Measurements from ENCODE around the gene CAST.
"Not testable (repeated sequence)": the region's sequence is repeated elsewhere in the genome, so short reads cannot be mapped to it uniquely, and the experiment has no call there.

Gene CAST

DNA sequence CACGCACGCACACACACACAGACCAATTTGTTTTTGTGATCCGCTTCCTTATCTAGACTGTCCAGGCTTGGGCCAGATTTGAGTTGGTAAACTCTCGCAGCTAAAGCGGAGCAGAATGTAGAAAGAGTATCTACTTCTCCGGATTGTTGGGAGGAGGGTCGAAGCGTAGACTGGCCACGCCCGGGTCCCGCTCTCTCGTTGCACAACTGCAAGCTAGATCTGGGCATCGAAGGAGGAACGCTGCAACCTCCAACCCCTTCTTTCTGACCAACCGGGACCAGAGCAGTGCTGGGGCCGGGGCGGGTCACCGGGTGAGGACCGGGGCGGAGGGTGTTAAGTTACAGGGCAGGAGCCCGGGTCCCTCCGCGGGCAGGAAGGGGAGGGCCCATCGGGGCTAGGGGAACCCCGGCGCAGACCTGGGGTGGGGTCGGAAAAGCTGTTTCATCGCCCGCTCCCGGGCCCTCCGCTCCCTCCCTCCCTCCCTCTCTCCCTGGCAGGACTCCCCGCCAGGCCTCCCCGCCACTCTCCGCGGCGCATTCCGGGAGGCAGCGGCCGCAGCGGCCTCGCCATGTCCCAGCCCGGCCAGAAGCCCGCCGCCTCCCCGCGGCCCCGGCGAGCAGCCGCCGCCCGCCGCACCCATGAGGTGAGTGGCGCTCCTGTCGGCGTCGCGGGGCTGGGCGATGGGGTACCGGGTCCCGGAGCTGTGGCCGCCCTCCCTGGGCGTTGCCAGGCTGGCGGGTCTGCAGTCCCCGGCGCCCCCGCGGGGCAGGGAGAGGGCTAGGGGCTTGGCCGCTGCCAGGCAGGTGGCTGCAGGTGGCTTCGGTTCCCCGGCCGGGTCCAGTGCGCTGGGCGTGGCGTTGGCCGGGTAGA lies at the start of gene CAST:
TSS of gene CAST (plus strand) at position 522 of the 870 bp plus-strand sequence. CDS start at position 569, 47 bp downstream.
- peak; percentile 34 for DNase-seq

- peak; percentile 71 for DNase-seq
Measured at GRCh38 chr5:96614110-96614691, 48.0 kb upstream of the CAST start.

DNA sequence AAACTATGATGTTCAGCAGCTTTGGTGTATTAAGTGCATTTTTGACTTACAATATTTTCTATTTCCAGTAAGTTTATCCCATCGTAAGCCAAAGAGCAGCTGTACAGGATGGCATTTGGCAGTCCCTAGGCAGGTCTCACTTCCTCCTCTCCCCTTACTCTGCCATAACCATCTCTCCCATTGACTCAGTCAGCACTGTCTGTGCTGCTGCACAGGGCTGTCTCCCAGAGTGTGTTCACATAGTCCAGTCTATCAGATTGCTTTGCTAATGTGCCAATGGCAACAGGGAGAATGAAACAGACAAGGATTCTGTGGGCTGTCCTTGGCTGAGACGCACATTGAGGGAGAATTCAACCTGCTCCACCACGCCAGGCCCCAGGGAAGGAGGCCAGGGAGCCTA lies 47.0 kb upstream of the CAST start:
- DNase-seq = no peak

DNA sequence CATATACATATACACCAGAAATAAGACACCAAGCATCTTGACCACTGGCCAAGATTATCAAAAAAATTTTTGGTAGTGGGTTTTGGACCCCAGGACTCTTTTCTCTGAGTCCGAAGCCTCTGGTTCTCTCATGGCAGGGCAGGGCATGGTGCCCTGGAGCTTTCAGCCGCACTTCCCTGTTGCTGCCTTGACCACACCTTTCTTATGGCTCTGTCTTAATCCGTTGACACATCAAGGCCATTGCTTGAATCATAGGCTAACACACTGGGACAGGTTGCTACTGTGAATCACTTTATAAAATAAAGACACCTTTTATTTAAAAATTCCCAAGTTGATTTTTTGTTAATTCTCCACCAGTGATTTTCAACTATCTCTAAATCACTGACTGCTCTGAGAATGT lies 45.4 kb upstream of the CAST start:
- no peak for DNase-seq

DNA sequence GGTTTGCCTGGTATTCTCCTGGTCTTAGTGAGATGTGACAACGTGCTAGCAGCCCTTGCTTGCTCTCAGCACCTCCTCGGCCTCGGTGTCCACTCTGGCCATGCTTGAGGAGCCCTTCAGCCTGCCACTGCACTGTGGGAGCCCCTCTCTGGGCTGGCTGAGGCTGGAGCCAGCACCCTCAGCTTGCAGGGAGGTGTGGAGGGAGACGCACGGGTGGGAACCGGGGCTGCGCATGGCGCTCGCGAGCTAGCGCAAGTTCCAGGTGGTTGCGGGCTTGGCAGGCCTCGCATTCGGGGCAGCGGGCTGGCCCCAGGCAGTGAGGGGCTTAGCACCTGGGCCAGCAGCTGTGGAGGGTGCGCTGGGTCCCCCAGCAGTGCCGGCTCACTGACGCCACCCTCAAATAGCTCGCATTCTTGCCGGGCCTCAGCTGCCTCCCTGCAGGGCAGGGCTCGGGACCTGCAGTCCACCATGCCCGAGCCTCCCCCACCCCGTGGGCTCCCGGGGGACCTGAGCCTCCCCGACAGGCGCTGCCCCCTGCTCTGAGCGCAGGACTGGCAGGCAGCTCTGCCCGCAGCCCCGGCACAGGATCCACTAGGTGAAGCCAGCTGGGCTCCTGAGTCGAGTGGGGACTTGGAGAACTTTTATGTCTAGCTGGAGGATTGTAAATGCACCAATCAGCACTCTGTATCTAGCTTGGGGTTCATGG lies 43.7 kb upstream of the CAST start:
- DNase-seq = not testable (repeated sequence)

DNA sequence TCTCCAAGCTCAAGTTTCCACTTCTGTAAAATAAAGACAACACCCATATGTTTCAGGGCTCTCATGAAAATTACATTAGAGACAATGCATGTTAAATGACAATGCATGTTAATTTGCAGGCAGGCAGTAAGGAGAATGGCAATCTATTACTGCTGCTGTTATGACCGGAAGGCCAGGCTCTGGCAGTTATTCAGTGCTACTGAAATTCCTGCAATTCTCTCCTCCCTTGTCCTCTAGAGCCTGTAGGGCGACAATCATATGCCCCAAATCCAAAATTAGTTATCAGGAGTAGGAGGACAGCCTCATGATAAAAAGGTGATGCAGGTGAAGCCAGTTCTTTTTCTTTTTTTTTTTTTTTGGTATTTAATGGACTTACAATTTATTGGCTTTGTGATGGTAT lies 42.2 kb upstream of the CAST start:
- DNase-seq = no peak

DNA sequence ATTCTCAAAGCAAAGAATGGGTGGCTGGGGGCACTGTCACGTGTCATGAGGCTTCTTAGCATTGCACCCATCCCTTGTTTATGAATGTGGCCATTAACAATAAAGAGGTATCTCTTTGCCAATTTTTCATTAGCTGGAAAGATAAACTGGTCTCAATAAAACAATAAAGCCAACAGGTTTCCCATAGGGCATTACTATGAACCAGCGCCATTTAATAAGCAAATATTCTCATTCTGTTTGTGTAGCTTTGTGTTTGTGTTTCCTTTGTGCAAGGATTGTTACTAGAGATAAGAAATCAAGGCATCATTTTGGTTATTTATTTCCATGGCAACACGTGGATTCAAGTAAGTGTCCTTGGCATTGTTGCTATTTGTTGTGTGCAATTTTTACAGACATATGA lies 37.6 kb upstream of the CAST start:
- DNase-seq = peak; percentile 20

GRCh38 chr5:96625365-96625764 lies 36.8 kb upstream of the CAST start:
- DNase-seq = no peak

DNA sequence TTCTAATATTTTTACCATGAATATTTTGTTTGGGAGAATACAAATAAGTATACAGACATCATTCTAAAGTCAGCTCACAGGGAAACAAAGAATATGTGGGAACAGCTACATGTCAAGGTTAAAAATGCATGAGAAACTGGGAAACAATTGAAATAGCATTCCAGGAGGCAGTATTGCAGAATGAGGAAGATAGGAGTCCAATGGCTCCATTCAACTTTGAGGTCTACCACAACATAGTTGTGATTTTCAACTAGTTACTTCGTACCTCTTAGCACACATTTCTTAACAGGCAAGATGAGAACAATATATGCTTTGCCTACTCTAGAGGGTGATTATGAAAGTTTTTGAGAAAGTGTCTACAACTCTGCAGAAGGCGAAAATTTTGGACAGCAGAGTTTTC lies 35.2 kb upstream of the CAST start:
- no peak for DNase-seq

GRCh38 chr5:96627792-96628398 lies 34.3 kb upstream of the CAST start:
- no peak for DNase-seq

- DNase-seq = no peak
Measured at GRCh38 chr5:96628406-96628805, 33.8 kb upstream of the CAST start.

GRCh38 chr5:96629774-96630173 lies 32.4 kb upstream of the CAST start:
- peak; percentile 37 for DNase-seq

DNA sequence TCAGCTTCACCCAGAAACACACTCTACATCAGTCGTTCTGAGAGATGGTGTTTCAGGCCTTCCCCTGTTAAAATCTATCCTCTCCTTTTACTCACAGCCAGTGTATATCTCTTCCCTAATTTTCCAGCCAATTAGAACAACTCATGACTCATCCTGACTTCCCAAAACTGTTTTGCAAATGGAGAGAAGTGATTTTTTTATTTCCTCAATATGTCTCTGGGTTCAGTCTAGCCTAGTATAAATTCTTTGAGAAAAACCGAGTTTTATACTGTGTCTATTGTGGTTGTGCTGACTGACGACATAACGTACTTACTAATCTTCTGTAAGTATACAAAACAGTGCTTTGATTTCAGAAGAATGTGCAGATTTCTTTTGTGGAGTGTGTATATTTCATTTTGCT lies 28.4 kb upstream of the CAST start:
- no peak for DNase-seq

GRCh38 chr5:96634881-96635280 lies 27.3 kb upstream of the CAST start:
- no peak for DNase-seq

- DNase-seq = no peak
Measured at GRCh38 chr5:96636046-96636445, 26.1 kb upstream of the CAST start.

DNA sequence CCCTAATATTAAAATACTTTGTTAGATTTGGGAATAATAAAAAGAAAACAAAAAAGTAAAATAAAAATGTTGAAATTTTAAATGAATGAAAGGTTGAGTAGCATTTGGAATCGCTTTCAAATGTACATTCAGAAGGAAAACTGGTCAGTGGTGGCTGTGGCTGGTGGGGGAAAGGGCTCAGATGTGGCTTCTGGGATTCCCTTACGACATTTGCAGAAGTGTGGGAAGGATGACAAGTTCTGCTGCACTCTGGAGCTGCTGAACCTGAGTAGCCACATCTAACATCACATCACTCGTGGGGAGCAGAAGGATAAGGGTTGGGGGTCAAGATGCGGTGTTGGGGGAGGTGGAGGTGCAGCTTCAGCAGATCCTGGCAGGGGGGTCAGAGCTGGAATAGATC lies 25.6 kb upstream of the CAST start:
- DNase-seq = no peak

- DNase-seq = no peak
Measured at GRCh38 chr5:96637196-96637595, 25.0 kb upstream of the CAST start.

GRCh38 chr5:96638561-96638960 lies 23.6 kb upstream of the CAST start:
- DNase-seq = no peak

DNA sequence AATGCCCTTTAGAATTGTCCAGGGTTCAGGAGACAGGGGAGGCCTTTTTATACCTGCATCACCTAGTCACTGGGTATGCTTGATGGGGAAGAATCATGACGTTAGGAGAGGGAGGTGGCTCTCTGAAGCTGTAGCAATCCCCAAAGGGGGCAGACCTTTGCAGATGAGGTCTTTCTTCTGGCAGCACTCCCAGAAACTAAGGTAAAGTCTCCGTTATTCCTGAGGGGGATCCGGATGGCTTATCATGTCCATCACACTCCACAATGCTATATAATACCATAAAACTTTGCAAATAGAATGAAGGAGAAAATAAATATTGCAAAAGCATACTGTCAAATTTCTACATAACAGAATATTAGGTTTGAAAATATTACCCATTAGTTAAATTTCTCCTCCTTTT lies 21.5 kb upstream of the CAST start:
- no peak for DNase-seq

DNA sequence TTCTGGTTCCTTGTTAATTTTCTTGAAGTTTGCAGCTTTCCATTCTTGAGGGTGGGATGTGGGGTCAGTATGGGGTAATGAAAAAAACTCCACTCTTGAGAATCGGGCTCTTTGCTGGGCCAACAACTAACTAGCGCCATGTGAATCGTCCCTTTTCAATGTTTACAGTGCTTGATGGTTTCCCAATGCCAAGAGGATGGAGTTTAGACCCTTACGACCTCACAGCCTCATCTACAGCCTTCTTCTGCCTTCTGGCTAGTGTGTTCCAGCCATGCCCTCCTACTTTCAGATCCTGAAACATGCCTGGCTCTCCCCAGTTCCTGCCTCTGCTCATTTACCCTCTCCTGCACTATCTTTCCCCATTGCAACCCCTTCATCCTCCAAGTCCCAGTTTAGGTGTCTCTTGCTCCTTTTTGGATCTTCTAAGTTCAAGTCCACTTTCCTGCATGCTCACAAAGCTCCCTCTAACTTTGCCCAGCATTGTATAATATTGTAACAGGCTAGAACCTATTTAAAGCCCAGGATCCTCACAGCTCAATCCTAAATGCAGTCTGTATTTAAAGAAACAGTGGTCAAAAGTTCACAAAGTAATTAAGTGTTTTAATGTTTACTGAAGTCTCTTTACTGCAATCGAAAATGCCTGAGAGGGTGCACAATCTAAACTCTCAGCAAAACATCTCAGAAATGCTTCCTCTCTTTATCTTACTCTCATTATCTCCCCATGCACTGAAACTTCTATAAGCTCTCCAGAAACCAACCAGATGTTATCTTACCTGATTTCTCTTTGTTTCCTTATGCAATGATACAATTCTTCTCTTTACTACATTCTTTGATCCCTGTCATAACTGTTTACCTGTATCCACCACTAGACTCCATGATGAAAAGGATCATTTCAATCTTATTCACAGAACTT lies 20.6 kb upstream of the CAST start:
- no peak for DNase-seq

- DNase-seq = no peak
Measured at GRCh38 chr5:96642281-96642640, 19.9 kb upstream of the CAST start.

- no peak for DNase-seq
Measured at GRCh38 chr5:96645091-96645490, 17.1 kb upstream of the CAST start.

DNA sequence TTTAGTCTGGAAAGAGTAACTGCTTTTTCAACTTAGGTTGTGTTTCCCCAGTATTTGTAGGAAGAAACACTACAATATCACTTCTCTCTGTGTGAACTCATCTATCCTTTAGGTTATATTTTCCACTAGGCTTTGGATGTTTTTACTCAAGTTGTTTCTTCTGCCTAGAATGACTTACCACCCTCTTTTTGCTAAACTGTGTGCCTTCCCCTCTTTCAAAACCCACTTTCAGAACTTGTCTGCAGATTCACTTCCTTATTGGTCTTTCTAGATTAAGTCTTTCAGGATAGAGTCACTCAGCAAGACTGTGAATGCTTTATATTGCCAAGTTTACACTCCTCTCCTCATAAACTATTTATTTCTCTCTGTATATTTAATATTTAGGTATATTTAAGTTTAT lies 14.2 kb upstream of the CAST start:
- DNase-seq = no peak

Measured in NCI-H748 treated with DMSO at 0.1 percent for 48 hours (cell line).